Keratinocyte (primary cell): ENCODE measurements around the gene FAM209B. TPM values are rescaled to one million over a fixed set of nuclear protein-coding genes. Genes with fewer than 3 reads are reported as not detected.

ENCODE experiments used
- DNase-seq: peaks from one replicate; pipeline ENCODE4 v3.0.0-alpha.2; 2011; ENCODE audit warnings: low read depth, missing footprints, low spot score
- FAIRE-seq: peaks from 2 replicates; lab custom pipeline; 2011; peaks lifted over from hg19 to GRCh38; lab: Jason Lieb, UNC
- H2AFZ ChIP-seq: 2 replicates; pipeline ENCODE4 v1.6.0; 2012; ENCODE audit warnings: low read length, control low read depth, inconsistent platforms; ENCODE audit not compliant: control insufficient read depth
- H3K27ac ChIP-seq: 2 replicates; pipeline ENCODE4 v1.5.1; 2011; ENCODE audit warnings: low read length; ENCODE audit not compliant: control insufficient read depth, insufficient read depth
- H3K27me3 ChIP-seq: 3 replicates; pipeline ENCODE4 v1.6.0; 2011; ENCODE audit warnings: low read length; ENCODE audit not compliant: control insufficient read depth, insufficient read depth; ENCODE audit errors: extremely low read depth
- H3K36me3 ChIP-seq, 2 experiments: 2 replicates in 1 of 2; 3 replicates in 1 of 2; pipeline ENCODE4 v1.5.1; 2011; ENCODE audit warnings: low read length in 2 of 2, mild to moderate bottlenecking in 1 of 2; ENCODE audit not compliant: control insufficient read depth in 2 of 2, insufficient read depth in 2 of 2; ENCODE audit errors: extremely low read depth in 1 of 2
- H3K4me1 ChIP-seq: 3 replicates; pipeline ENCODE4 v1.5.1; 2011; ENCODE audit warnings: low read length; ENCODE audit not compliant: control insufficient read depth, insufficient read depth; ENCODE audit errors: extremely low read depth
- H3K4me2 ChIP-seq: 3 replicates; pipeline ENCODE4 v1.6.0; 2011; ENCODE audit warnings: low read depth, low read length; ENCODE audit not compliant: control insufficient read depth, insufficient read depth; ENCODE audit errors: extremely low read depth
- H3K4me3 ChIP-seq, 3 experiments: fragments of 200-600 bp in 1 of 3; sonication (generic) in 1 of 3; 2 replicates in 2 of 3; 3 replicates in 1 of 3; pipeline ENCODE4 v1.5.1; 2011 to 2016; ENCODE audit warnings: low read length in 3 of 3, mild to moderate bottlenecking in 3 of 3, control low read depth in 2 of 3, inconsistent platforms in 1 of 3, low read depth in 1 of 3, mixed read lengths in 1 of 3, mixed run types in 1 of 3, moderate library complexity in 1 of 3; ENCODE audit not compliant: control insufficient read depth in 2 of 3, insufficient read depth in 2 of 3; ENCODE audit errors: extremely low read depth in 1 of 3
- H3K79me2 ChIP-seq: 2 replicates; pipeline ENCODE4 v1.6.0; 2012; ENCODE audit warnings: low read length; ENCODE audit not compliant: control insufficient read depth, insufficient read depth
- H3K9ac ChIP-seq: 3 replicates; pipeline ENCODE4 v1.6.0; 2011; ENCODE audit warnings: low read length; ENCODE audit not compliant: control insufficient read depth, insufficient read depth; ENCODE audit errors: extremely low read depth
- H3K9me1 ChIP-seq: 3 replicates; pipeline ENCODE4 v1.6.0; 2011; ENCODE audit warnings: low read length; ENCODE audit not compliant: control insufficient read depth, insufficient read depth; ENCODE audit errors: extremely low read depth
- H3K9me3 ChIP-seq: 2 replicates; pipeline ENCODE4 v1.5.1; 2012; ENCODE audit warnings: low read depth, low read length; ENCODE audit not compliant: control insufficient read depth
- H4K20me1 ChIP-seq: 3 replicates; pipeline ENCODE4 v1.6.0; 2011; ENCODE audit warnings: low read length; ENCODE audit not compliant: control insufficient read depth, insufficient read depth; ENCODE audit errors: extremely low read depth
- EZH2 ChIP-seq: IDR thresholded peaks from one replicate; pipeline ENCODE4 v1.6.1; 2012; ENCODE audit warnings: inconsistent platforms, mild to moderate bottlenecking, low read length, moderate library complexity
- dilution Hi-C: fragments of 300-500 bp; cut with MboI; formaldehyde crosslinking; loops from one replicate; pipeline ENCODE4 v1.7.0; 2020; ENCODE audit warnings: low sequenced_read_pairs; ENCODE audit not compliant: extremely low pct_ligation_motif_present
- polyA plus RNA-seq, 5 experiments: library from polyadenylated mRNA; depleted of rRNA in 3 of 5; stranded (reverse) in 3 of 5; stranded (forward) in 1 of 5; unstranded in 1 of 5; fragments of >200 nt; gene quantifications; 1 replicate in 1 of 5; 2 replicates in 3 of 5; 3 replicates in 1 of 5; pipeline versions ENCODE4 v1.2.1 to v1.2.3, GENCODE V29; 2011 to 2012; ENCODE audit warnings: missing spikeins in 2 of 5, low read depth in 1 of 5, low replicate concordance in 1 of 5
- TF ChIP-seq, protein P1 (sequence below), 3 experiments: IDR thresholded peaks in 1 of 3; conservative IDR thresholded peaks in 1 of 3; optimal IDR thresholded peaks in 1 of 3; 2 replicates in 2 of 3; 3 replicates in 1 of 3; pipeline versions ENCODE3 to v1.5.1; 2011; ENCODE audit warnings: low read length in 3 of 3, mild to moderate bottlenecking in 3 of 3, moderate library complexity in 2 of 3, control low read depth in 1 of 3, inconsistent platforms in 1 of 3; ENCODE audit not compliant: insufficient read depth in 2 of 3; ENCODE audit errors: extremely low read depth in 1 of 3

Gene FAM209B
- polyA plus RNA-seq, 1 donor (not counting 4 experiments of a cell fraction or from before 2014, with no cell fraction given), result 0.38 TPM

- Histone ChIP-seq H3K9me3 (no peaks in the 10 kb centered on the region), H2AFZ (no peak overlapping the region), H3K9ac (no peak overlapping the region), H4K20me1 (no peaks in the 10 kb centered on the region), H3K79me2 (no peaks in the 10 kb centered on the region), H3K4me2 (no peak overlapping the region), H3K27me3 (no peaks in the 10 kb centered on the region), H3K4me3 (no peak overlapping the region), H3K27ac (no peak overlapping the region), H3K4me1 (no peaks in the 10 kb centered on the region), H3K9me1 (no peaks in the 10 kb centered on the region), H3K36me3 (no peaks in the 10 kb centered on the region)
- FAIRE-seq, result no peak
- TF ChIP-seq, protein P1, sequence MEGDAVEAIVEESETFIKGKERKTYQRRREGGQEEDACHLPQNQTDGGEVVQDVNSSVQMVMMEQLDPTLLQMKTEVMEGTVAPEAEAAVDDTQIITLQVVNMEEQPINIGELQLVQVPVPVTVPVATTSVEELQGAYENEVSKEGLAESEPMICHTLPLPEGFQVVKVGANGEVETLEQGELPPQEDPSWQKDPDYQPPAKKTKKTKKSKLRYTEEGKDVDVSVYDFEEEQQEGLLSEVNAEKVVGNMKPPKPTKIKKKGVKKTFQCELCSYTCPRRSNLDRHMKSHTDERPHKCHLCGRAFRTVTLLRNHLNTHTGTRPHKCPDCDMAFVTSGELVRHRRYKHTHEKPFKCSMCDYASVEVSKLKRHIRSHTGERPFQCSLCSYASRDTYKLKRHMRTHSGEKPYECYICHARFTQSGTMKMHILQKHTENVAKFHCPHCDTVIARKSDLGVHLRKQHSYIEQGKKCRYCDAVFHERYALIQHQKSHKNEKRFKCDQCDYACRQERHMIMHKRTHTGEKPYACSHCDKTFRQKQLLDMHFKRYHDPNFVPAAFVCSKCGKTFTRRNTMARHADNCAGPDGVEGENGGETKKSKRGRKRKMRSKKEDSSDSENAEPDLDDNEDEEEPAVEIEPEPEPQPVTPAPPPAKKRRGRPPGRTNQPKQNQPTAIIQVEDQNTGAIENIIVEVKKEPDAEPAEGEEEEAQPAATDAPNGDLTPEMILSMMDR (optimal IDR thresholded peaks at IDR 0.05 in 1 of 3, IDR thresholded peaks at IDR 0.05 in 1 of 3, conservative IDR thresholded peaks at IDR 0.05 in 1 of 3; ENCODE audit: extremely low read depth in 1 of 3, insufficient read depth in 2 of 3, low read length in 3 of 3), result no peak
- no peak for TF ChIP-seq EZH2
- dilution Hi-C loops, result no loop called here
- DNase-seq, result no peak
These were observed 32.5 kb downstream of the FAM209B start for GRCh38 chr20:56565511-56565910.

DNA sequence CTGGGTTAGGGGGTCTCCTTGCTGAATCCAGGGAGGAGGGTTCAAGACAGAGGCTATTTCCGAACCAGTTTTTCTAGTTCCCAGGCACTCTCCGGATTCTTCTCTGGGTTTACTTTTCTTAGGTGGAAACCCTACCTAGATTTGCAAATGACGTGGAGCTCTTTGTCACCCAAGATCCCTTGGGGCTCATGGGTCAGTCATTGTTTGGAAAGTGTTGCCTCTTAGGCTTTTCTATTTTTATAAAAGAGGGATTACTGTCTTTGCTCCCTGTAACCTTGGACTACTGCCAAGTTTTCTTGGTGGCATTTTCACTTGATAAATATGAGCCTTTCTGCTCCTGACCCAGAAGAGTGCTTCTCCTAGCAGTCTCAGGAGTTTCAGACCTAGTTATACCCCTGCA lies 33.6 kb downstream of the FAM209B start:
- H3K4me1 ChIP-seq, result no peaks in the 10 kb centered on the region
- FAIRE-seq, result no peak
- no peaks in the 10 kb centered on the region for H3K36me3 ChIP-seq
- TF ChIP-seq, protein P1 (optimal IDR thresholded peaks at IDR 0.05 in 1 of 3, IDR thresholded peaks at IDR 0.05 in 1 of 3, conservative IDR thresholded peaks at IDR 0.05 in 1 of 3; ENCODE audit: extremely low read depth in 1 of 3, insufficient read depth in 2 of 3, low read length in 3 of 3), result no peak
- no peak for TF ChIP-seq EZH2
- DNase-seq, result no peak
- H3K79me2 ChIP-seq, result no peaks in the 10 kb centered on the region
- H2AFZ ChIP-seq, result no peak overlapping the region
- no peaks in the 10 kb centered on the region for H3K9me1 ChIP-seq
- no peak overlapping the region for H3K4me2 ChIP-seq
- no peaks in the 10 kb centered on the region for H3K27me3 ChIP-seq
- no peaks in the 10 kb centered on the region for H3K9me3 ChIP-seq
- H3K4me3 ChIP-seq, result no peak overlapping the region
- H4K20me1 ChIP-seq, result no peaks in the 10 kb centered on the region
- H3K9ac ChIP-seq, result no peak overlapping the region
- no peak overlapping the region for H3K27ac ChIP-seq
- dilution Hi-C loops, result no loop called here
